Right lobe of liver (tissue), 4 donors: ENCODE results near the gene ADGRD2.

Experiments used
- CTCF ChIP-seq, 4 donors: fragments of 200-600 bp in 3 of 4; fragments of 450-650 bp in 1 of 4; IDR thresholded peaks; one replicate each; pipeline versions ENCODE4 v1.5.1 to v1.8.0; 2016 to 2022; ENCODE audit warnings: antibody characterized with exemption in 4 of 4, mild to moderate bottlenecking in 2 of 4
- POLR2A ChIP-seq: fragments of 450-650 bp; IDR thresholded peaks from one replicate; pipeline ENCODE4 v1.6.1; 2017; ENCODE audit warnings: antibody characterized with exemption, mild to moderate bottlenecking
- donor health status: DM: no; HTN: no; CAD: no.
- donor health status: DM: no; HTN: no; CAD: no.
- donor health status: DM: no; HTN: yes; CAD: no.

- TF ChIP-seq CTCF (IDR thresholded peaks at IDR 0.05) (no peak), POLR2A (no peak)
Measured at GRCh38 chr9:124527781-124528180, 77.5 kb downstream of the ADGRD2 start.
